ENCODE data around the gene ISG20. TPM values are rescaled to one million over a fixed set of nuclear protein-coding genes. Genes with fewer than 3 reads are reported as not detected.

ISG20 gene
- polyA plus RNA-seq, 1 donor = 0.88 TPM

GRCh38 chr15:88693191-88693590 is 54.4 kb downstream of the ISG20 start:
- no peak for DNase-seq

GRCh38 chr15:88695101-88695500 is 56.3 kb downstream of the ISG20 start:
- no peak for DNase-seq

GRCh38 chr15:88695691-88696251 is 57.0 kb downstream of the ISG20 start:
- DNase-seq = peak; percentile 64

GRCh38 chr15:88696254-88696653 is 57.4 kb downstream of the ISG20 start:
- no peak for DNase-seq

GRCh38 chr15:88697276-88697675 is 58.5 kb downstream of the ISG20 start:
- DNase-seq = no peak

GRCh38 chr15:88699861-88700260 is 61.0 kb downstream of the ISG20 start:
- no peak for DNase-seq

- DNase-seq = no peak
These were observed 61.9 kb downstream of the ISG20 start for GRCh38 chr15:88700716-88701115.

GRCh38 chr15:88701561-88702095 is 62.8 kb downstream of the ISG20 start:
- DNase-seq = no peak

GRCh38 chr15:88702983-88703382 is 64.2 kb downstream of the ISG20 start:
- no peak for DNase-seq

- no peak for DNase-seq
These were observed 64.7 kb downstream of the ISG20 start for GRCh38 chr15:88703533-88703932.

- DNase-seq = peak; percentile 81
These were observed 66.3 kb downstream of the ISG20 start for GRCh38 chr15:88704791-88705768.

- DNase-seq = no peak
These were observed 67.0 kb downstream of the ISG20 start for GRCh38 chr15:88705769-88706165.

Other genes starting within 250 kb of the ISG20 start
- gene MRPL46, start 171.6 kb upstream of the ISG20 start, polyA plus RNA-seq (ENCODE audit: insufficient read length) = 23.4 TPM
- gene MRPS11, start 171.3 kb upstream of the ISG20 start, polyA plus RNA-seq (ENCODE audit: insufficient read length) = 42.7 TPM
- gene DET1, start 92.3 kb upstream of the ISG20 start, polyA plus RNA-seq (ENCODE audit: insufficient read length) = 12.2 TPM
- 4.7 TPM for gene AEN, start 17.7 kb upstream of the ISG20 start, polyA plus RNA-seq (ENCODE audit: insufficient read length)
- 4.5 TPM for gene ACAN, start 164.4 kb downstream of the ISG20 start, polyA plus RNA-seq (ENCODE audit: insufficient read length)

Data from hindlimb muscle (tissue), 1 donor.